GM10266 (cell line): Measurements from ENCODE around the gene TAF5L.

Experiments
- DNase-seq: peaks from one replicate; pipeline ENCODE4 v3.0.0; 2012; ENCODE audit errors: extremely low spot score
- CTCF ChIP-seq: IDR thresholded peaks from 2 replicates; pipeline ENCODE4 v1.5.1; 2012; ENCODE audit warnings: mild to moderate bottlenecking, low read depth; ENCODE audit not compliant: control insufficient read depth, insufficient read depth; ENCODE audit errors: missing control alignments

Gene TAF5L

GRCh38 chr1:229625915-229626831 lies at the start of gene TAF5L, which contains the start of gene URB2:
Gene TAF5L (minus strand): TSS chr1:229626122. CDS start chr1:229614482, 11,640 bp downstream.
Gene URB2 (plus strand): TSS chr1:229626247. CDS start chr1:229627634, 1,387 bp downstream.
- peak; percentile 97 for DNase-seq
- no peak for TF ChIP-seq CTCF

- TF ChIP-seq CTCF: no peak
- no peak for DNase-seq
These were observed 49.5 kb upstream of the TAF5L start for GRCh38 chr1:229675396-229675795.

- TF ChIP-seq CTCF: no peak
- DNase-seq: no peak
These were observed 48.1 kb upstream of the TAF5L start for GRCh38 chr1:229674042-229674441.

- no peak for TF ChIP-seq CTCF
- DNase-seq: no peak
These were observed 46.3 kb upstream of the TAF5L start for GRCh38 chr1:229672246-229672645.

GRCh38 chr1:229671310-229671709 lies 45.4 kb upstream of the TAF5L start:
- TF ChIP-seq CTCF: no peak
- DNase-seq: no peak

- DNase-seq: no peak
- TF ChIP-seq CTCF: no peak
These were observed 43.4 kb upstream of the TAF5L start for GRCh38 chr1:229669333-229669732.

GRCh38 chr1:229666585-229666984 lies 40.7 kb upstream of the TAF5L start:
- no peak for TF ChIP-seq CTCF
- no peak for DNase-seq
